Measurements from ENCODE around the gene IRF8.
"Not testable (repeated sequence)": the region's sequence is repeated elsewhere in the genome, so short reads cannot be mapped to it uniquely, and the experiment has no call there.

The IRF8 gene

GRCh38 chr16:85906349-85906748 is 7.4 kb downstream of the IRF8 start:
- H3K4me3 ChIP-seq (ENCODE audit: low read depth, low read length): no peak overlapping the region
- H3K27me3 ChIP-seq (ENCODE audit: insufficient read depth, low read depth, severe bottlenecking): no peaks in the 10 kb centered on the region
- TF ChIP-seq CTCF (IDR thresholded peaks at IDR 0.05; ENCODE audit: low read depth, low read length): no peak
- no peaks in the 10 kb centered on the region for H3K9me3 ChIP-seq (ENCODE audit: severe bottlenecking)
- DNase-seq: no peak
- no peaks in the 10 kb centered on the region for H3K36me3 ChIP-seq
- H3K27ac ChIP-seq: no peak overlapping the region

GRCh38 chr16:85907231-85907630 is 8.3 kb downstream of the IRF8 start:
- not testable (repeated sequence) for H3K9me3 ChIP-seq (ENCODE audit: severe bottlenecking); H3K36me3 ChIP-seq; DNase-seq; H3K27ac ChIP-seq; H3K4me3 ChIP-seq (ENCODE audit: low read depth, low read length); H3K27me3 ChIP-seq (ENCODE audit: insufficient read depth, low read depth, severe bottlenecking)

GRCh38 chr16:85908444-85908843 is 9.5 kb downstream of the IRF8 start:
- DNase-seq: no peak
- Histone ChIP-seq H3K27ac (no peak overlapping the region), H3K4me3 (ENCODE audit: low read depth, low read length) (no peak overlapping the region), H3K36me3 (no peaks in the 10 kb centered on the region), H3K27me3 (ENCODE audit: insufficient read depth, low read depth, severe bottlenecking) (no peaks in the 10 kb centered on the region), H3K9me3 (ENCODE audit: severe bottlenecking) (no peaks in the 10 kb centered on the region)
- TF ChIP-seq CTCF (IDR thresholded peaks at IDR 0.05; ENCODE audit: low read depth, low read length): no peak

- TF ChIP-seq CTCF (IDR thresholded peaks at IDR 0.05; ENCODE audit: low read depth, low read length): no peak
- H3K4me3 ChIP-seq (ENCODE audit: low read depth, low read length): no peak overlapping the region
- H3K27me3 ChIP-seq (ENCODE audit: insufficient read depth, low read depth, severe bottlenecking): no peaks in the 10 kb centered on the region
- no peaks in the 10 kb centered on the region for H3K9me3 ChIP-seq (ENCODE audit: severe bottlenecking)
- H3K36me3 ChIP-seq: no peaks in the 10 kb centered on the region
- no peak for DNase-seq
- no peak overlapping the region for H3K27ac ChIP-seq
Observed at GRCh38 chr16:85908889-85909589, 10.1 kb downstream of the IRF8 start.

GRCh38 chr16:85909932-85910853 is 11.2 kb downstream of the IRF8 start:
- no peak overlapping the region for H3K27ac ChIP-seq
- no peaks in the 10 kb centered on the region for H3K36me3 ChIP-seq
- H3K4me3 ChIP-seq (ENCODE audit: low read depth, low read length): no peak overlapping the region
- no peaks in the 10 kb centered on the region for H3K9me3 ChIP-seq (ENCODE audit: severe bottlenecking)
- no peaks in the 10 kb centered on the region for H3K27me3 ChIP-seq (ENCODE audit: insufficient read depth, low read depth, severe bottlenecking)
- no peak for TF ChIP-seq CTCF (IDR thresholded peaks at IDR 0.05; ENCODE audit: low read depth, low read length)
- DNase-seq: no peak

- no peak for TF ChIP-seq CTCF (IDR thresholded peaks at IDR 0.05; ENCODE audit: low read depth, low read length)
Observed at GRCh38 chr16:85910854-85911247, 11.9 kb downstream of the IRF8 start.

More at GRCh38 chr16:85910854-85911247, 11.9 kb downstream of the IRF8 start:
- Histone ChIP-seq H3K36me3 (no peaks in the 10 kb centered on the region), H3K4me3 (ENCODE audit: low read depth, low read length) (no peak overlapping the region), H3K27me3 (ENCODE audit: insufficient read depth, low read depth, severe bottlenecking) (no peaks in the 10 kb centered on the region), H3K9me3 (ENCODE audit: severe bottlenecking) (no peaks in the 10 kb centered on the region), H3K27ac (no peak overlapping the region)
- DNase-seq: no peak

All from WERI-Rb-1 (cell line).